H1 (cell line): ENCODE results near the gene MEIS2. TPM values are rescaled to one million over a fixed set of nuclear protein-coding genes. Genes with fewer than 3 reads are reported as not detected.

ENCODE experiments used
- ATF2 ChIP-seq: IDR thresholded peaks from 2 replicates; pipeline ENCODE4 v1.6.1; 2012; ENCODE audit warnings: low read length, inconsistent platforms
- BACH1 ChIP-seq: IDR thresholded peaks from 2 replicates; pipeline ENCODE4 v1.6.1; 2012; ENCODE audit warnings: low read length, improper control_type of control experiment
- CBX8 ChIP-seq: fragments of 300-800, 300-1000 bp; sonication (generic); IDR thresholded peaks from 2 replicates; pipeline ENCODE4 v1.7.1; 2016; ENCODE audit warnings: low read depth, low read length, borderline replicate concordance
- CTCF ChIP-seq, 3 experiments: IDR thresholded peaks; 1 replicate in 2 of 3; 2 replicates in 1 of 3; pipeline versions ENCODE4 v1.5.1 to v1.6.1; 2011; ENCODE audit warnings: low read length in 3 of 3, mild to moderate bottlenecking in 3 of 3, inconsistent platforms in 2 of 3, low read depth in 1 of 3, moderate library complexity in 1 of 3; ENCODE audit not compliant: insufficient read depth in 1 of 3; ENCODE audit errors: control extremely low read depth in 1 of 3
- EZH2 ChIP-seq: fragments of 200-600 bp; sonication (generic); IDR thresholded peaks from 2 replicates; pipeline ENCODE4 v1.7.1; 2012; ENCODE audit warnings: low read depth, mild to moderate bottlenecking, moderate library complexity, low read length, inconsistent platforms; ENCODE audit not compliant: severe bottlenecking
- FOSL1 ChIP-seq: IDR thresholded peaks from 2 replicates; pipeline ENCODE4 v1.6.1; 2011; ENCODE audit warnings: mild to moderate bottlenecking, low read depth, low read length, moderate library complexity; ENCODE audit not compliant: insufficient read depth
- HDAC6 ChIP-seq: IDR thresholded peaks from one replicate; pipeline ENCODE4 v1.7.1; 2012; ENCODE audit warnings: low read depth, mild to moderate bottlenecking, inconsistent platforms, low read length, moderate library complexity
- MAFK ChIP-seq: IDR thresholded peaks from 2 replicates; pipeline ENCODE4 v1.6.1; 2012; ENCODE audit warnings: low read depth, mild to moderate bottlenecking, improper control_type of control experiment, low read length
- NANOG ChIP-seq: IDR thresholded peaks from 2 replicates; pipeline ENCODE4 v1.6.1; 2011; ENCODE audit warnings: low read length, low read depth, mild to moderate bottlenecking, inconsistent platforms; ENCODE audit not compliant: insufficient read depth, poor library complexity, severe bottlenecking
- POU5F1 ChIP-seq: IDR thresholded peaks from 2 replicates; pipeline ENCODE4 v1.6.1; 2011; ENCODE audit warnings: low read depth, mild to moderate bottlenecking, low read length, moderate library complexity
- RAD21 ChIP-seq, 2 experiments: IDR thresholded peaks in 1 of 2; conservative IDR thresholded peaks in 1 of 2; 2 replicates each; pipeline ENCODE4 v1.6.1; 2011; ENCODE audit warnings: low read depth in 2 of 2, low read length in 2 of 2, improper control_type of control experiment in 1 of 2, inconsistent platforms in 1 of 2, mild to moderate bottlenecking in 1 of 2, moderate library complexity in 1 of 2
- RBBP5 ChIP-seq: IDR thresholded peaks from 2 replicates; pipeline ENCODE4 v1.7.1; 2012; ENCODE audit warnings: low read depth, mild to moderate bottlenecking, inconsistent platforms, low read length, moderate library complexity, borderline replicate concordance
- RFX5 ChIP-seq: IDR thresholded peaks from 2 replicates; pipeline ENCODE4 v1.6.1; 2011; ENCODE audit warnings: low read depth, low read length, improper control_type of control experiment, borderline replicate concordance
- RXRA ChIP-seq: IDR thresholded peaks from 2 replicates; pipeline ENCODE4 v1.6.1; 2011; ENCODE audit warnings: low read depth, mild to moderate bottlenecking, low read length, moderate library complexity; ENCODE audit not compliant: insufficient read depth
- SIRT6 ChIP-seq: IDR thresholded peaks from one replicate; pipeline ENCODE4 v1.7.1; 2012; ENCODE audit warnings: low read length, inconsistent platforms
- SP2 ChIP-seq: IDR thresholded peaks from 2 replicates; pipeline ENCODE4 v1.6.1; 2012; ENCODE audit warnings: mild to moderate bottlenecking, low read length, inconsistent platforms
- TAF1 ChIP-seq: IDR thresholded peaks from 2 replicates; pipeline ENCODE4 v1.6.1; 2011; ENCODE audit warnings: mild to moderate bottlenecking, low read depth, low read length
- TAF7 ChIP-seq: optimal IDR thresholded peaks from 2 replicates; pipeline ENCODE3; 2011; ENCODE audit warnings: low read depth, mild to moderate bottlenecking, inconsistent platforms, low read length, moderate library complexity, borderline replicate concordance
- ZNF274 ChIP-seq: IDR thresholded peaks from 2 replicates; pipeline ENCODE4 v1.7.0; 2012; ENCODE audit warnings: low read length, borderline replicate concordance; ENCODE audit errors: extremely low read depth
- polyA plus RNA-seq, 7 experiments: library from polyadenylated mRNA; depleted of rRNA in 3 of 7; stranded (reverse) in 5 of 7; unstranded in 2 of 7; fragments of >200 nt in 5 of 7; fragments of 200-250 nt in 2 of 7; gene quantifications; 1 replicate in 5 of 7; 2 replicates in 1 of 7; 4 replicates in 1 of 7; pipeline versions ENCODE4 v1.2.1 to v1.2.3, GENCODE V29; 2011 to 2013; ENCODE audit warnings: missing spikeins in 2 of 7, mixed read lengths in 2 of 7
- total RNA-seq: library from RNA; stranded (reverse); fragmentation: NEBNext Ultra II Directional; extraction: Animal tissue kit (Norgen Biotek cat#: 25700); gene quantifications from 2 replicates; pipeline ENCODE4 v1.2.1, GENCODE V29; 2021

Gene MEIS2
- total and polyA plus RNA-seq, 2 of the 8 experiments (the other 6 are each of a cell fraction or from before 2014, with no cell fraction given) = 0.22 to 1.2 TPM

GRCh38 chr15:36877796-36878683 lies 222.3 kb downstream of the MEIS2 start (continued):
- TF ChIP-seq ATF2 (no peak), ZNF274 (no peak), CBX8 (no peak), TAF7 (no peak), HDAC6 (no peak), SP2 (no peak), RFX5 (no peak), CTCF (IDR thresholded peaks at IDR 0.05; ENCODE audit: control extremely low read depth in 1 of 3, insufficient read depth in 1 of 3, low read depth in 1 of 3, low read length in 3 of 3) (no peak), POU5F1 (no peak), MAFK (no peak), EZH2 (peak; percentile 60), NANOG (no peak), RXRA (no peak), RBBP5 (peak; percentile 70), FOSL1 (no peak), SIRT6 (no peak), RAD21 (IDR thresholded peaks at IDR 0.05 in 1 of 2, conservative IDR thresholded peaks at IDR 0.05 in 1 of 2; ENCODE audit: low read depth in 2 of 2, low read length in 2 of 2) (peak in 1 of 2 experiments; percentile 1; a peak in 1 of 4 replicates), TAF1 (no peak), BACH1 (peak; percentile 44; the same call in 1 of the 2 replicates)
